ENCODE results near the gene PLXNA1.

Gene PLXNA1

GRCh38 chr3:127001486-127002194 lies 18.7 kb downstream of the PLXNA1 start:
- H3K4me2 ChIP-seq (ENCODE audit: low read depth, low read length, poor library complexity, severe bottlenecking): no peak overlapping the region
- H3K9me2 ChIP-seq (replicated peaks; ENCODE audit: insufficient read depth, low read length): no peaks in the 10 kb centered on the region
- no peak overlapping the region for H3K9ac ChIP-seq (ENCODE audit: low read length)
- no peak for TF ChIP-seq EZH2phosphoT487 (conservative IDR thresholded peaks at IDR 0.05; ENCODE audit: low read length)
- no peak for TF ChIP-seq CTCF (IDR thresholded peaks at IDR 0.05; ENCODE audit: insufficient read depth, low read length, poor library complexity, severe bottlenecking)
- H3K4me3 ChIP-seq (ENCODE audit: insufficient read depth, low read length, poor library complexity, severe bottlenecking): no peak overlapping the region
- no peaks in the 10 kb centered on the region for H3K9me3 ChIP-seq (ENCODE audit: insufficient read depth, low read length)
- no peak overlapping the region for H3K27ac ChIP-seq (ENCODE audit: low read depth, low read length)
- H3K36me3 ChIP-seq (ENCODE audit: low read length): no peaks in the 10 kb centered on the region
- no peaks in the 10 kb centered on the region for H3F3A ChIP-seq (ENCODE audit: insufficient read depth)
- no peaks in the 10 kb centered on the region for H3K79me2 ChIP-seq (ENCODE audit: insufficient read depth, low read length)
- H3K27me3 ChIP-seq (ENCODE audit: low read length): no peaks in the 10 kb centered on the region
- H2AFZ ChIP-seq (ENCODE audit: low read depth, low read length, severe bottlenecking): no peak overlapping the region
- no peaks in the 10 kb centered on the region for H4K20me1 ChIP-seq (ENCODE audit: low read depth, low read length)

- Histone ChIP-seq H3F3A (ENCODE audit: insufficient read depth) (no peaks in the 10 kb centered on the region), H3K9me2 (replicated peaks; ENCODE audit: insufficient read depth, low read length) (no peaks in the 10 kb centered on the region), H3K4me2 (ENCODE audit: low read depth, low read length, poor library complexity, severe bottlenecking) (no peak overlapping the region), H3K27me3 (ENCODE audit: low read length) (no peaks in the 10 kb centered on the region), H3K9ac (ENCODE audit: low read length) (no peak overlapping the region), H3K4me3 (ENCODE audit: insufficient read depth, low read length, poor library complexity, severe bottlenecking) (no peak overlapping the region), H3K9me3 (ENCODE audit: insufficient read depth, low read length) (no peaks in the 10 kb centered on the region), H2AFZ (ENCODE audit: low read depth, low read length, severe bottlenecking) (no peak overlapping the region), H3K79me2 (ENCODE audit: insufficient read depth, low read length) (no peaks in the 10 kb centered on the region), H4K20me1 (ENCODE audit: low read depth, low read length) (no peaks in the 10 kb centered on the region), H3K27ac (ENCODE audit: low read depth, low read length) (no peak overlapping the region), H3K36me3 (ENCODE audit: low read length) (no peaks in the 10 kb centered on the region)
- TF ChIP-seq EZH2phosphoT487 (conservative IDR thresholded peaks at IDR 0.05; ENCODE audit: low read length) (no peak), CTCF (IDR thresholded peaks at IDR 0.05; ENCODE audit: insufficient read depth, low read length, poor library complexity, severe bottlenecking) (no peak)
Measured at GRCh38 chr3:127002195-127003174, 19.6 kb downstream of the PLXNA1 start.

DNA sequence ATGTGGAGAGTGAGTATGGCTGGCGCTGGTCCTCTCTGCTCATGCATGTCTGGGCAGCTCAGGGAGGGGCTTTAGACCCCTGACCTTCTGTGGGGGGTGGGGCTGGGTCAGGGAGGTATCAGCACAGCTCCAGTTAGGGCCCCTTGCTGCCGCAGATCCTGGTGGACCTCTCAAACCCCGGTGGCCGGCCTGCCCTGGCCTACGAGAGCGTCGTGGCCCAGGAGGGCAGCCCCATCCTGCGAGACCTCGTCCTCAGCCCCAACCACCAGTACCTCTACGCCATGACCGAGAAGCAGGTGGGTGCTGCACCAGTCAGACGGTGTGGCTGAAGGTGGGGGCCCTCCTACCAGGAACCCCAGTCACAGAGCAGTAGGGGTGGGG lies 20.2 kb downstream of the PLXNA1 start:
- Histone ChIP-seq H3K4me3 (ENCODE audit: insufficient read depth, low read length, poor library complexity, severe bottlenecking) (no peak overlapping the region), H4K20me1 (ENCODE audit: low read depth, low read length) (no peaks in the 10 kb centered on the region), H2AFZ (ENCODE audit: low read depth, low read length, severe bottlenecking) (no peak overlapping the region), H3K9me3 (ENCODE audit: insufficient read depth, low read length) (no peaks in the 10 kb centered on the region), H3K4me2 (ENCODE audit: low read depth, low read length, poor library complexity, severe bottlenecking) (no peak overlapping the region), H3K9ac (ENCODE audit: low read length) (no peak overlapping the region), H3K27ac (ENCODE audit: low read depth, low read length) (no peak overlapping the region), H3K36me3 (ENCODE audit: low read length) (no peaks in the 10 kb centered on the region), H3K79me2 (ENCODE audit: insufficient read depth, low read length) (no peaks in the 10 kb centered on the region), H3K27me3 (ENCODE audit: low read length) (no peaks in the 10 kb centered on the region), H3F3A (ENCODE audit: insufficient read depth) (no peaks in the 10 kb centered on the region), H3K9me2 (replicated peaks; ENCODE audit: insufficient read depth, low read length) (no peaks in the 10 kb centered on the region)
- TF ChIP-seq EZH2phosphoT487 (conservative IDR thresholded peaks at IDR 0.05; ENCODE audit: low read length) (no peak), CTCF (IDR thresholded peaks at IDR 0.05; ENCODE audit: insufficient read depth, low read length, poor library complexity, severe bottlenecking) (no peak)

Data from SU-DHL-6 (cell line).